SU-DHL-6 (cell line): ENCODE data around the gene LRRC4C.

ENCODE experiments used
- H2AFZ ChIP-seq: fragments of 200-600 bp; sonication (generic); 2 replicates; pipeline ENCODE4 v1.6.1; 2014; ENCODE audit warnings: low read depth, mild to moderate bottlenecking, moderate library complexity, mixed read lengths, antibody characterized with exemption, low read length; ENCODE audit not compliant: severe bottlenecking
- H3F3A ChIP-seq: fragments of 200-600 bp; shearing (Covaris generic); 2 replicates; pipeline ENCODE4 v1.6.0; 2016; ENCODE audit warnings: antibody characterized with exemption, mild to moderate bottlenecking; ENCODE audit not compliant: insufficient read depth
- H3K27ac ChIP-seq: fragments of 200-600 bp; sonication (generic); 2 replicates; pipeline ENCODE4 v1.5.1; 2016; ENCODE audit warnings: low read depth, mild to moderate bottlenecking, low read length, moderate library complexity, mixed read lengths
- H3K27me3 ChIP-seq: fragments of 200-600 bp; sonication (generic), shearing (Covaris generic); 2 replicates; pipeline ENCODE4 v1.6.0; 2014; ENCODE audit warnings: mild to moderate bottlenecking, low read length
- H3K36me3 ChIP-seq: fragments of 200-600 bp; sonication (generic); 2 replicates; pipeline ENCODE4 v1.6.1; 2014; ENCODE audit warnings: mild to moderate bottlenecking, low read length, mixed read lengths
- H3K4me2 ChIP-seq: fragments of 300-600, 200-600 bp; shearing (Covaris generic), sonication (generic); 2 replicates; pipeline ENCODE4 v1.6.0; 2014; ENCODE audit warnings: low read length, low read depth, mild to moderate bottlenecking; ENCODE audit not compliant: poor library complexity, severe bottlenecking
- H3K4me3 ChIP-seq: fragments of 200-600 bp; sonication (generic); 2 replicates; pipeline ENCODE4 v1.5.1; 2014; ENCODE audit warnings: antibody characterized with exemption, low read length, mild to moderate bottlenecking, mixed read lengths; ENCODE audit not compliant: insufficient read depth, poor library complexity, severe bottlenecking
- H3K79me2 ChIP-seq: fragments of 200-600 bp; sonication (generic); 2 replicates; pipeline ENCODE4 v1.6.1; 2014; ENCODE audit warnings: mild to moderate bottlenecking, low read length, moderate library complexity; ENCODE audit not compliant: insufficient read depth
- H3K9ac ChIP-seq: fragments of 200-600 bp; sonication (generic); 2 replicates; pipeline ENCODE4 v1.7.0; 2014; ENCODE audit warnings: mild to moderate bottlenecking, low read length
- H3K9me2 ChIP-seq: fragments of 200-600 bp; sonication (generic); replicated peaks from 2 replicates; pipeline ENCODE4 v1.6.1; 2014; ENCODE audit warnings: low read length; ENCODE audit not compliant: insufficient read depth
- H3K9me3 ChIP-seq: fragments of 200-600 bp; sonication (generic); 2 replicates; pipeline ENCODE4 v1.6.1; 2014; ENCODE audit warnings: low read length, mixed read lengths; ENCODE audit not compliant: insufficient read depth
- H4K20me1 ChIP-seq: fragments of 200-600 bp; sonication (generic); 2 replicates; pipeline ENCODE4 v1.6.1; 2014; ENCODE audit warnings: low read depth, mild to moderate bottlenecking, antibody characterized with exemption, low read length, moderate library complexity, mixed read lengths
- EZH2phosphoT487 ChIP-seq: fragments of 200-600 bp; sonication (generic), shearing (Covaris generic); conservative IDR thresholded peaks from 2 replicates; pipeline ENCODE4 v1.6.1; 2018; ENCODE audit warnings: mild to moderate bottlenecking, antibody characterized with exemption, low read length, moderate library complexity, mixed read lengths
- TF ChIP-seq, protein P1 (sequence below): fragments of 200-600 bp; sonication (generic); IDR thresholded peaks from one replicate; pipeline ENCODE4 v1.5.1; 2017; ENCODE audit warnings: antibody characterized with exemption, mild to moderate bottlenecking, low read length, moderate library complexity; ENCODE audit not compliant: insufficient read depth, poor library complexity, severe bottlenecking

Gene LRRC4C

DNA sequence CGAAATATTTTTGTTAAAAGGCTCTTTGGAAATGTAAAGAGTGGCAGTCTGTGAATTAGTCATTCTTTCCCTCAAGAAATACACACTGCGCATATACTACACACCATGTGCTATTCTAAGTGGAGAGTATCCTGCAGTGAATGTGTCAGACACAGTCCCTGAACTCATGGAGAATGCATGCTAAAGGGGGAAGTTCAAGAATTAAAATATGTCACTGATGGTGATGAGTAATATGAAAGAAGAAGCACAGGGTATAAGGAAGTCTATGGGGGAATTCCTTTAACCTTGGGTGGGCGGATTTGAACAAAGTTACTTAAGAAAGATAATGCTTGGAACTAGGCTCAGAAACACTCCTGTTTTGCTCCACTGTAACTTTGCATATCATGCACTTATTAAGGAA lies 153.0 kb downstream of the LRRC4C start:
- Histone ChIP-seq H3K9me2 (no peaks in the 10 kb centered on the region), H3K9ac (no peak overlapping the region), H3K4me3 (no peak overlapping the region), H4K20me1 (no peaks in the 10 kb centered on the region), H3K27ac (no peak overlapping the region), H3K36me3 (no peaks in the 10 kb centered on the region), H3K4me2 (no peak overlapping the region), H3K79me2 (no peaks in the 10 kb centered on the region), H3F3A (no peaks in the 10 kb centered on the region), H3K9me3 (no peaks in the 10 kb centered on the region), H3K27me3 (no peaks in the 10 kb centered on the region), H2AFZ (no peak overlapping the region)
- TF ChIP-seq EZH2phosphoT487: no peak
- TF ChIP-seq, protein P1, sequence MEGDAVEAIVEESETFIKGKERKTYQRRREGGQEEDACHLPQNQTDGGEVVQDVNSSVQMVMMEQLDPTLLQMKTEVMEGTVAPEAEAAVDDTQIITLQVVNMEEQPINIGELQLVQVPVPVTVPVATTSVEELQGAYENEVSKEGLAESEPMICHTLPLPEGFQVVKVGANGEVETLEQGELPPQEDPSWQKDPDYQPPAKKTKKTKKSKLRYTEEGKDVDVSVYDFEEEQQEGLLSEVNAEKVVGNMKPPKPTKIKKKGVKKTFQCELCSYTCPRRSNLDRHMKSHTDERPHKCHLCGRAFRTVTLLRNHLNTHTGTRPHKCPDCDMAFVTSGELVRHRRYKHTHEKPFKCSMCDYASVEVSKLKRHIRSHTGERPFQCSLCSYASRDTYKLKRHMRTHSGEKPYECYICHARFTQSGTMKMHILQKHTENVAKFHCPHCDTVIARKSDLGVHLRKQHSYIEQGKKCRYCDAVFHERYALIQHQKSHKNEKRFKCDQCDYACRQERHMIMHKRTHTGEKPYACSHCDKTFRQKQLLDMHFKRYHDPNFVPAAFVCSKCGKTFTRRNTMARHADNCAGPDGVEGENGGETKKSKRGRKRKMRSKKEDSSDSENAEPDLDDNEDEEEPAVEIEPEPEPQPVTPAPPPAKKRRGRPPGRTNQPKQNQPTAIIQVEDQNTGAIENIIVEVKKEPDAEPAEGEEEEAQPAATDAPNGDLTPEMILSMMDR: no peak

DNA sequence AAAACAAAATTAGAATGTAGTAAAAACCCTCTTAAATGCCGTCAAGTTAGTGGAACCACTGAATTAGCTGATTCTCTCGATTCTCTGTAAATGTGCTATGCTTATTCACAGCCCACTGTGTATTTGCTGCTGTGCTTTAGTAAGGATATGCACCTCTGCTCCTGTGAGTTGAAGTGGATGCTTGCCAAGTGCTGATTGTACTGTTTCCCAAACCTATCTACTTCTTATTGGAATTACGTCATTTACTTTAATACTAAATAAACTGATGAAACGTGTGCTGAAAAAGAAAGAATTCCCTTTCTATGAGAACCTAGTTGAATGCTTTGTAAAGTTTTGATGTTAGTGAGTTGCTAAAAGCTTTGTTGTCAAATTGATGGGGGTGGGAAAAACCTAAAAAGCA lies 158.4 kb downstream of the LRRC4C start:
- H3K4me3 ChIP-seq: no peak overlapping the region
- no peak overlapping the region for H3K27ac ChIP-seq
- H3F3A ChIP-seq: no peaks in the 10 kb centered on the region
- H3K27me3 ChIP-seq: no peaks in the 10 kb centered on the region
- no peak overlapping the region for H2AFZ ChIP-seq
- no peaks in the 10 kb centered on the region for H3K36me3 ChIP-seq
- TF ChIP-seq, protein P1: no peak
- no peak for TF ChIP-seq EZH2phosphoT487
- no peak overlapping the region for H3K4me2 ChIP-seq
- no peak overlapping the region for H3K9ac ChIP-seq
- no peaks in the 10 kb centered on the region for H3K9me3 ChIP-seq
- H4K20me1 ChIP-seq: no peaks in the 10 kb centered on the region
- H3K9me2 ChIP-seq: no peaks in the 10 kb centered on the region; the same call in 1 of the 2 replicates
- no peaks in the 10 kb centered on the region for H3K79me2 ChIP-seq

DNA sequence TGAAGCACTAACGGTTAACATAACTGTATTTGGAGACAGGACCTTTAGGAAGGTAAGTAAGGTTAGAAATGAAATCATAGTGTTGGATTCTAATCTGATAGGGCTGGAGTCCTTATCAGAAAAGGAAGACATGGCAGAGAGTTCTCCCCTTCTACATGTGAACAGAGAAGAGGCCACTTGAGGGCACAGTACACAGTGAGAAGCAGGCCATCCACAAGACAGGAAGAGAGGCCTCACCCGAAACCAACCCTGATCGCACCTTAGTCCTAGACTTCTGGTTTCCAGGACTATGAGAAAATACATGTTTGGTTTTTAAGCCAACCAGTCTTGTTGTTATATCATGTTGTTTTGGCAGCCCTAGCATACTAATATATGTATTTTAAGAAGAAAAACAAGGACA lies 170.0 kb downstream of the LRRC4C start:
- H4K20me1 ChIP-seq: no peaks in the 10 kb centered on the region
- H3K4me2 ChIP-seq: no peak overlapping the region
- H3K36me3 ChIP-seq: no peaks in the 10 kb centered on the region
- no peak overlapping the region for H3K4me3 ChIP-seq
- TF ChIP-seq, protein P1: no peak
- no peak for TF ChIP-seq EZH2phosphoT487
- H2AFZ ChIP-seq: no peak overlapping the region
- H3K9me2 ChIP-seq: no peaks in the 10 kb centered on the region
- no peaks in the 10 kb centered on the region for H3K9me3 ChIP-seq
- no peaks in the 10 kb centered on the region for H3K27me3 ChIP-seq
- H3K79me2 ChIP-seq: no peaks in the 10 kb centered on the region
- H3F3A ChIP-seq: no peaks in the 10 kb centered on the region
- no peak overlapping the region for H3K27ac ChIP-seq
- no peak overlapping the region for H3K9ac ChIP-seq
